H1 (cell line): ENCODE results near the gene HSPA12A. TPM values are rescaled to one million over a fixed set of nuclear protein-coding genes. Genes with fewer than 3 reads are reported as not detected.

Experiments used
- CBX5 ChIP-seq: fragments of 300-800, 300-1000 bp; sonication (generic); IDR thresholded peaks from 2 replicates; pipeline ENCODE4 v1.7.1; 2016; ENCODE audit warnings: antibody characterized with exemption, low read length, low read depth
- CHD7 ChIP-seq: fragments of 300-600 bp; sonication (generic); IDR thresholded peaks from 2 replicates; pipeline ENCODE4 v1.7.1; 2012; ENCODE audit warnings: low read length, moderate library complexity, mild to moderate bottlenecking, inconsistent platforms; ENCODE audit not compliant: insufficient replicate concordance
- JUND ChIP-seq: IDR thresholded peaks from 2 replicates; pipeline ENCODE4 v1.6.1; 2011; ENCODE audit warnings: mild to moderate bottlenecking, improper control_type of control experiment, low read length
- MAX ChIP-seq: IDR thresholded peaks from 2 replicates; pipeline ENCODE4 v1.6.1; 2012; ENCODE audit warnings: inconsistent platforms
- SUZ12 ChIP-seq: fragments of 200-600 bp; sonication (generic); IDR thresholded peaks from 2 replicates; pipeline ENCODE4 v1.6.1; 2012; ENCODE audit warnings: mild to moderate bottlenecking, inconsistent platforms, low read length, moderate library complexity, mixed read lengths
- TAF7 ChIP-seq: optimal IDR thresholded peaks from 2 replicates; pipeline ENCODE3; 2011; ENCODE audit warnings: low read depth, mild to moderate bottlenecking, inconsistent platforms, low read length, moderate library complexity, borderline replicate concordance
- polyA plus RNA-seq, 7 experiments: library from polyadenylated mRNA; depleted of rRNA in 3 of 7; stranded (reverse) in 5 of 7; unstranded in 2 of 7; fragments of >200 nt in 5 of 7; fragments of 200-250 nt in 2 of 7; gene quantifications; 1 replicate in 5 of 7; 2 replicates in 1 of 7; 4 replicates in 1 of 7; pipeline versions ENCODE4 v1.2.1 to v1.2.3, GENCODE V29; 2011 to 2013; ENCODE audit warnings: missing spikeins in 2 of 7, mixed read lengths in 2 of 7
- total RNA-seq: library from RNA; stranded (reverse); fragmentation: NEBNext Ultra II Directional; extraction: Animal tissue kit (Norgen Biotek cat#: 25700); gene quantifications from 2 replicates; pipeline ENCODE4 v1.2.1, GENCODE V29; 2021

The HSPA12A gene
- total and polyA plus RNA-seq, 2 of the 8 experiments (the other 6 are each of a cell fraction or from before 2014, with no cell fraction given) = 3.1 to 6.9 TPM

GRCh38 chr10:116791241-116791640 lies 48.9 kb upstream of the HSPA12A start (continued):
- TF ChIP-seq CHD7 (no peak), TAF7 (no peak), JUND (no peak), SUZ12 (no peak), CBX5 (no peak), MAX (no peak)
